ENCODE results near the gene NHLRC4.

DNA sequence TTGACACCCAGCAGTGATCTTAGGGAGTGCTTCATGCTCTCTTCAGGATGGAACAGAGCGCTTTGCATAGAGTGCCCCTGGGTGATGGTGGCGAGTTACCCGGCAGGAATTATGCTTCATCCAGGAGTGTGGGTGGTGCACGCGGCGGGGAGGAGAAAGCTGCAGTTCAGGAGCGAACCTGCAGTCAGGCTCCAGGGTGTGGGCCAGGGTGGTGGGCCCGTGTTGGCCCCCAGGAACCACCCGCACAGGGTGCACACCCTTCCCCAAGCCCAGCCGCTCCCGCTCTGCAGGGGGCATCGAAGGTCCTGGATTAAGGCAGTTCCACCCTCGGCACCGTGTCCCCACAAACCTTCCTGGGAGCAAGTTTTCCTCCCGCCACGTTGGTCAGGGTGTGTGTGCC, 27.0 kb downstream of the NHLRC4 start:
- TF ChIP-seq, protein P1, sequence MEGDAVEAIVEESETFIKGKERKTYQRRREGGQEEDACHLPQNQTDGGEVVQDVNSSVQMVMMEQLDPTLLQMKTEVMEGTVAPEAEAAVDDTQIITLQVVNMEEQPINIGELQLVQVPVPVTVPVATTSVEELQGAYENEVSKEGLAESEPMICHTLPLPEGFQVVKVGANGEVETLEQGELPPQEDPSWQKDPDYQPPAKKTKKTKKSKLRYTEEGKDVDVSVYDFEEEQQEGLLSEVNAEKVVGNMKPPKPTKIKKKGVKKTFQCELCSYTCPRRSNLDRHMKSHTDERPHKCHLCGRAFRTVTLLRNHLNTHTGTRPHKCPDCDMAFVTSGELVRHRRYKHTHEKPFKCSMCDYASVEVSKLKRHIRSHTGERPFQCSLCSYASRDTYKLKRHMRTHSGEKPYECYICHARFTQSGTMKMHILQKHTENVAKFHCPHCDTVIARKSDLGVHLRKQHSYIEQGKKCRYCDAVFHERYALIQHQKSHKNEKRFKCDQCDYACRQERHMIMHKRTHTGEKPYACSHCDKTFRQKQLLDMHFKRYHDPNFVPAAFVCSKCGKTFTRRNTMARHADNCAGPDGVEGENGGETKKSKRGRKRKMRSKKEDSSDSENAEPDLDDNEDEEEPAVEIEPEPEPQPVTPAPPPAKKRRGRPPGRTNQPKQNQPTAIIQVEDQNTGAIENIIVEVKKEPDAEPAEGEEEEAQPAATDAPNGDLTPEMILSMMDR (optimal IDR thresholded peaks at IDR 0.05 in 1 of 3, IDR thresholded peaks at IDR 0.05 in 1 of 3, conservative IDR thresholded peaks at IDR 0.05 in 1 of 3; ENCODE audit: extremely low read depth in 1 of 3, insufficient read depth in 2 of 3, low read length in 3 of 3): peak in 1 of 3 experiments; percentile 15
- TF ChIP-seq EZH2 (IDR thresholded peaks at IDR 0.05; ENCODE audit: low read length): no peak
